PC-9 (cell line): Measurements from ENCODE around the gene PLEKHG5. TPM values are rescaled to one million over a fixed set of nuclear protein-coding genes. Genes with fewer than 3 reads are reported as not detected.

Experiments
- BruUV-seq: library from RNA; stranded (reverse); fragments of 400-500 nt; replicated peaks from 2 replicates; lab custom pipeline; 2021; lab: Mats Ljungman, UMichigan
- CTCF ChIA-PET: fragments of 300-600 bp; sonication (Branson Sonifier 250); formaldehyde crosslinking; loops from one replicate; lab custom pipeline; 2022; ENCODE audit warnings: antibody characterized with exemption; lab: Charles Lee
- POLR2A ChIA-PET: fragments of 300-600 bp; sonication (Branson Sonifier 250); formaldehyde crosslinking; loops from one replicate; lab custom pipeline; 2022; ENCODE audit warnings: antibody characterized with exemption; ENCODE audit not compliant: unreplicated experiment; lab: Charles Lee
- DNase-seq, 2 experiments: peaks; one replicate each; pipeline versions ENCODE4 v3.0.0 to v3.0.0-alpha.2; 2015 to 2022; ENCODE audit warnings: mixed read lengths in 1 of 2
- H2AFZ ChIP-seq: fragments of 200-600 bp; sonication (generic); 2 replicates; pipeline ENCODE4 v1.8.1; 2017; ENCODE audit warnings: antibody characterized with exemption
- H3F3A ChIP-seq: fragments of 200-600 bp; sonication (generic); 2 replicates; pipeline ENCODE4 v1.8.1; 2017; ENCODE audit warnings: antibody characterized with exemption, mild to moderate bottlenecking, low read depth; ENCODE audit not compliant: insufficient read depth
- H3K27ac ChIP-seq: fragments of 200-600 bp; sonication (generic); 2 replicates; pipeline ENCODE4 v1.6.1; 2016; ENCODE audit warnings: mixed run types
- H3K27me3 ChIP-seq: fragments of 200-600 bp; sonication (generic); 2 replicates; pipeline ENCODE4 v1.6.1; 2016; ENCODE audit warnings: low read depth, mixed run types; ENCODE audit not compliant: insufficient read depth
- H3K36me3 ChIP-seq: fragments of 200-600 bp; sonication (generic); 2 replicates; pipeline ENCODE4 v1.6.1; 2016; ENCODE audit warnings: low read depth, mixed run types
- H3K4me1 ChIP-seq: fragments of 200-600 bp; sonication (generic); replicated peaks from 2 replicates; pipeline ENCODE4 v1.6.1; 2016; ENCODE audit warnings: mixed run types; ENCODE audit not compliant: insufficient read depth
- H3K4me2 ChIP-seq: fragments of 200-600 bp; sonication (generic); 2 replicates; pipeline ENCODE4 v1.6.1; 2017; ENCODE audit warnings: mixed run types
- H3K4me3 ChIP-seq: fragments of 200-600 bp; sonication (generic); 2 replicates; pipeline ENCODE4 v1.6.1; 2016; ENCODE audit warnings: mixed run types
- H3K79me2 ChIP-seq: fragments of 200-600 bp; sonication (generic); 2 replicates; pipeline ENCODE4 v1.6.1; 2017; ENCODE audit warnings: low read depth, mixed run types
- H3K9me2 ChIP-seq: fragments of 200-600 bp; sonication (generic); 2 replicates; pipeline ENCODE4 v1.8.1; 2017; ENCODE audit warnings: mild to moderate bottlenecking; ENCODE audit not compliant: insufficient read depth
- H3K9me3 ChIP-seq: fragments of 200-600 bp; sonication (generic); 2 replicates; pipeline ENCODE4 v1.8.1; 2016; ENCODE audit warnings: low read depth; ENCODE audit not compliant: insufficient read depth
- H4K20me1 ChIP-seq: fragments of 200-600 bp; sonication (generic); 2 replicates; pipeline ENCODE4 v1.8.1; 2017; ENCODE audit not compliant: insufficient read depth
- CTCF ChIP-seq: fragments of 200-600 bp; sonication (generic); conservative IDR thresholded peaks from 2 replicates; pipeline ENCODE4 v1.6.1; 2017; ENCODE audit warnings: mixed run types, antibody characterized with exemption, mild to moderate bottlenecking, moderate library complexity
- EZH2 ChIP-seq: fragments of 200-600 bp; sonication (generic); IDR thresholded peaks from 2 replicates; pipeline ENCODE4 v1.8.0; 2017; ENCODE audit warnings: antibody characterized with exemption, low read depth
- intact Hi-C: fragments of 100-400 bp; cut with micrococcal nuclease; formaldehyde crosslinking; loops from one replicate; pipeline ENCODE4 v1.10.0; 2022; ENCODE audit not compliant: unreplicated experiment
- total RNA-seq: library from RNA; stranded (reverse); gene quantifications from 2 replicates; pipeline ENCODE4 v1.2.3, GENCODE V29; 2021

The PLEKHG5 gene
- total RNA-seq, 1 experiment from 2014 or later: 11.3 TPM

GRCh38 chr1:6506210-6507036 lies 15.0 kb upstream of the PLEKHG5 start:
- Histone ChIP-seq H3K4me2 (no peak overlapping the region), H4K20me1 (no peaks in the 10 kb centered on the region), H3K4me3 (no peak overlapping the region), H3K27ac (no peak overlapping the region), H3K4me1 (no peaks in the 10 kb centered on the region), H3K9me3 (no peaks in the 10 kb centered on the region), H3K36me3 (no peaks in the 10 kb centered on the region), H3F3A (no peaks in the 10 kb centered on the region), H3K27me3 (no peaks in the 10 kb centered on the region), H3K9me2 (no peaks in the 10 kb centered on the region), H3K79me2 (no peaks in the 10 kb centered on the region), H2AFZ (no peak overlapping the region)
- POLR2A ChIA-PET: interaction anchor here (0.6 kb wide), 1 partner anchor 78 kb away, joined by 4 read pairs; no protein-coding TSS in a partner anchor
- CTCF ChIA-PET: no interaction called here
- DNase-seq: no peak
- TF ChIP-seq EZH2: no peak
- TF ChIP-seq CTCF: no peak
- BruUV-seq: no TSS peak
- intact Hi-C loops: no loop called here

GRCh38 chr1:6505367-6506209 lies 14.1 kb upstream of the PLEKHG5 start:
- Histone ChIP-seq H3F3A (no peaks in the 10 kb centered on the region), H2AFZ (no peak overlapping the region), H3K9me3 (no peaks in the 10 kb centered on the region), H3K36me3 (no peaks in the 10 kb centered on the region), H4K20me1 (no peaks in the 10 kb centered on the region), H3K4me2 (no peak overlapping the region), H3K27ac (no peak overlapping the region), H3K79me2 (no peaks in the 10 kb centered on the region), H3K4me3 (no peak overlapping the region), H3K4me1 (no peaks in the 10 kb centered on the region), H3K9me2 (no peaks in the 10 kb centered on the region), H3K27me3 (no peaks in the 10 kb centered on the region)
- DNase-seq: no peak
- POLR2A ChIA-PET: interaction anchor here (0.6 kb wide), 1 partner anchor 78 kb away, joined by 4 read pairs; no protein-coding TSS in a partner anchor
- CTCF ChIA-PET: no interaction called here
- intact Hi-C loops: no loop called here
- no TSS peak for BruUV-seq
- no peak for TF ChIP-seq EZH2

- no peaks in the 10 kb centered on the region for H3K9me3 ChIP-seq
- ChIA-PET CTCF (no interaction called here), POLR2A (no interaction called here)
- no peak overlapping the region for H3K27ac ChIP-seq
- no peaks in the 10 kb centered on the region for H3K4me1 ChIP-seq
- intact Hi-C loops: no loop called here
- DNase-seq: no peak
- no peaks in the 10 kb centered on the region for H3F3A ChIP-seq
- no peak overlapping the region for H2AFZ ChIP-seq
- no peaks in the 10 kb centered on the region for H4K20me1 ChIP-seq
- no peak overlapping the region for H3K4me3 ChIP-seq
- no TSS peak for BruUV-seq
- H3K36me3 ChIP-seq: no peaks in the 10 kb centered on the region
- H3K9me2 ChIP-seq: no peaks in the 10 kb centered on the region
- H3K4me2 ChIP-seq: no peak overlapping the region
- H3K27me3 ChIP-seq: no peaks in the 10 kb centered on the region
- no peaks in the 10 kb centered on the region for H3K79me2 ChIP-seq
- no peak for TF ChIP-seq EZH2
- TF ChIP-seq CTCF: no peak
Observed at GRCh38 chr1:6504887-6505286, 13.4 kb upstream of the PLEKHG5 start.
